Astrocyte (in vitro differentiated cells and primary cell): Measurements from ENCODE around the gene XXYLT1.

Source experiments
- EZH2 ChIP-seq: IDR thresholded peaks from 2 replicates; pipeline ENCODE4 v1.6.1; 2012; ENCODE audit warnings: mild to moderate bottlenecking, low read length, inconsistent platforms; ENCODE audit not compliant: insufficient read depth
- TF ChIP-seq, protein P1 (sequence below): IDR thresholded peaks from 2 replicates; pipeline ENCODE4 v1.5.1; 2011; ENCODE audit warnings: low read depth, mild to moderate bottlenecking, inconsistent platforms, low read length, moderate library complexity; ENCODE audit not compliant: insufficient read depth

DNA sequence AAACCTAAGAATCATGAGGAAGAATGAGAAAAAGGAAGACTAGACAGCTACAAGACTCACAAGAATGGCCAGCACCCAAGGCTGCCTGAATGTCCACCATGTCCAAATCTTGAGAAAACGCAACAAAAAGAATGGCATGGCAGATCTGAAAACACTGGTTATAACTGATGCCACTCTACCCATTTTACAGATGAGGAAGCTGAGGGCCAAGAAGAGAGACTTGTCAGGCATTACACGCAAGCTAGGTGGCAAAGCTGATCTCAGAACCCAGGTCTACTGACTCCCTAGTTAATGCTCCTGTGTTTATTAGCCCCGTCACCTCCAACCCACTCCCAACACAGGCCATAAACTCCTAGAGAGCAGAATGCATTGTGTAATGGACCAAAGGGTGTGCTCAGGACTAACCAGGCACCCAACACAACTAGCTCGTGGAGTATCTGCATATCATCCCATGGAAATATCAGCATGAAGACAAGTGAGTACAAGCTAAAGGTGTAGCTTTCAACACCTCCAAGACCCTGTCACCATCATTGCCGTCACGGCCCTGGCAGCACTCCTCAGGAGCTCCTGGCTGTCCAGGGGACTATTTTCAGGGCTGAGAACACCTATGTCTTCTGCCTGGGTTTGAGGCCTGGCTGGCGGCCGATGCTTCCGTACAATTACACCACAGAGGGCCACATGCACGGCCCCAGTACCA, 111.7 kb downstream of the XXYLT1 start:
- TF ChIP-seq, protein P1, sequence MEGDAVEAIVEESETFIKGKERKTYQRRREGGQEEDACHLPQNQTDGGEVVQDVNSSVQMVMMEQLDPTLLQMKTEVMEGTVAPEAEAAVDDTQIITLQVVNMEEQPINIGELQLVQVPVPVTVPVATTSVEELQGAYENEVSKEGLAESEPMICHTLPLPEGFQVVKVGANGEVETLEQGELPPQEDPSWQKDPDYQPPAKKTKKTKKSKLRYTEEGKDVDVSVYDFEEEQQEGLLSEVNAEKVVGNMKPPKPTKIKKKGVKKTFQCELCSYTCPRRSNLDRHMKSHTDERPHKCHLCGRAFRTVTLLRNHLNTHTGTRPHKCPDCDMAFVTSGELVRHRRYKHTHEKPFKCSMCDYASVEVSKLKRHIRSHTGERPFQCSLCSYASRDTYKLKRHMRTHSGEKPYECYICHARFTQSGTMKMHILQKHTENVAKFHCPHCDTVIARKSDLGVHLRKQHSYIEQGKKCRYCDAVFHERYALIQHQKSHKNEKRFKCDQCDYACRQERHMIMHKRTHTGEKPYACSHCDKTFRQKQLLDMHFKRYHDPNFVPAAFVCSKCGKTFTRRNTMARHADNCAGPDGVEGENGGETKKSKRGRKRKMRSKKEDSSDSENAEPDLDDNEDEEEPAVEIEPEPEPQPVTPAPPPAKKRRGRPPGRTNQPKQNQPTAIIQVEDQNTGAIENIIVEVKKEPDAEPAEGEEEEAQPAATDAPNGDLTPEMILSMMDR: no peak
- no peak for TF ChIP-seq EZH2
